ENCODE results near the gene INVS. TPM values are rescaled to one million over a fixed set of nuclear protein-coding genes. Genes with fewer than 3 reads are reported as not detected.

Gene INVS
- total and polyA plus RNA-seq, 2 of the 13 experiments (the other 11 are each of a cell fraction or from before 2014, with no cell fraction given) = 11.3 to 16.3 TPM

- BruUV-seq (replicated peaks) = no TSS peak
- Histone ChIP-seq H3K4me1 (ENCODE audit: insufficient read depth, low read length) (no peaks in the 10 kb centered on the region), H3K9me3 (ENCODE audit: low read length) (no peaks in the 10 kb centered on the region), H3K27me3 (ENCODE audit: control insufficient read depth in 1 of 2, insufficient read depth in 2 of 2, low read length in 2 of 2) (no peaks in the 10 kb centered on the region), H3K79me2 (ENCODE audit: insufficient read depth, low read length) (no peaks in the 10 kb centered on the region), H4K20me1 (ENCODE audit: insufficient read depth, low read length) (no peaks in the 10 kb centered on the region), H2AFZ (ENCODE audit: low read length) (no peak overlapping the region), H3K27ac (ENCODE audit: extremely low read length, insufficient read depth, low read length) (no peak overlapping the region), H3K36me3 (replicated peaks in 1 of 2; ENCODE audit: control insufficient read depth in 1 of 2, insufficient read depth in 2 of 2, low read length in 2 of 2) (peaks cover 7 to 39% of the 10 kb centered on the region in 2 experiments), H3K4me2 (ENCODE audit: low read depth, low read length) (no peak overlapping the region), H3K9ac (ENCODE audit: insufficient read depth, low read depth, low read length) (no peak overlapping the region), H3K4me3 (replicated peaks in 1 of 3; ENCODE audit: insufficient read depth in 1 of 3, low read depth in 2 of 3, low read length in 3 of 3) (no peak overlapping the region)
- POLR2A ChIA-PET = no interaction called here
- WGBS (ENCODE audit: low lambda C conversion rate) = 80% methylated on average over 5 of the region's 7 CpGs
- CTCF ChIA-PET (ENCODE audit: low intra/inter-chr PET ratio, low total read pairs) = no interaction called here
- FAIRE-seq (no peak), ATAC-seq (no peak), DNase-seq (ENCODE audit: low spot score) (no peak)
- in situ Hi-C loops (cut with HindIII; ENCODE audit: extremely low pct_ligation_motif_present, low pct_unique_long_range_greater_than_20kb) (no loop called here), intact Hi-C loops (cut with micrococcal nuclease; ENCODE audit: unreplicated experiment) (no loop called here)
- TF ChIP-seq RFX5 (IDR thresholded peaks at IDR 0.05; ENCODE audit: low read depth, low read length) (no peak), ZNF704 (CRISPR knock-in tag; IDR thresholded peaks at IDR 0.05; ENCODE audit: borderline replicate concordance) (no peak), CHD2 (IDR thresholded peaks at IDR 0.05; ENCODE audit: low read depth, low read length) (no peak), TAF1 (CRISPR knock-in tag; IDR thresholded peaks at IDR 0.05) (no peak), RFX3 (CRISPR knock-in tag; IDR thresholded peaks at IDR 0.05) (no peak), PAWR (CRISPR knock-in tag; IDR thresholded peaks at IDR 0.05; ENCODE audit: borderline replicate concordance) (no peak), JUND (CRISPR knock-in tag; IDR thresholded peaks at IDR 0.05) (no peak), HIC2 (CRISPR knock-in tag; IDR thresholded peaks at IDR 0.05; ENCODE audit: low read depth) (no peak), SOX5 (CRISPR knock-in tag; IDR thresholded peaks at IDR 0.05; ENCODE audit: borderline replicate concordance) (no peak), CTCF (CRISPR knock-in tag; IDR thresholded peaks at IDR 0.05) (no peak), SKIL (CRISPR knock-in tag; IDR thresholded peaks at IDR 0.05; ENCODE audit: borderline replicate concordance) (no peak), ZBTB34 (CRISPR knock-in tag; IDR thresholded peaks at IDR 0.05) (no peak), TFDP1 (CRISPR knock-in tag; IDR thresholded peaks at IDR 0.05; ENCODE audit: borderline replicate concordance) (no peak), XRCC5 (optimal IDR thresholded peaks at IDR 0.05; ENCODE audit: low read length) (no peak)
Observed at GRCh38 chr9:100284247-100284646, 185.2 kb downstream of the INVS start.

Measured in HepG2 (cell line).